ENCODE data around the gene NDOR1. TPM values are rescaled to one million over a fixed set of nuclear protein-coding genes. Genes with fewer than 3 reads are reported as not detected.

Gene NDOR1
- total and polyA plus RNA-seq, 7 donors = 1.5 to 6.3 (median 4.3) TPM

- H3K4me1 ChIP-seq = peaks cover 23% of the 10 kb centered on the region
- no peaks in the 10 kb centered on the region for H3K9me3 ChIP-seq
- H3K36me3 ChIP-seq (ENCODE audit: insufficient read depth in 1 of 2, low read depth in 1 of 2) = no peaks in the 10 kb centered on the region
- no peak for ATAC-seq
- no peak overlapping the region for H3K27ac ChIP-seq
- peaks cover 0 to 58% (median 28%) of the 10 kb centered on the region in 3 donors for H3K27me3 ChIP-seq (ENCODE audit: insufficient read depth in 3 of 3, low read length in 2 of 3)
- intact Hi-C loops (cut with DNase I) = no loop called here
- no peak for TF ChIP-seq CTCF (IDR thresholded peaks at IDR 0.05)
- H3K4me3 ChIP-seq = no peak overlapping the region
- 40 to 44% (median 42%) methylated on average over 14 of the region's 14 CpGs for WGBS, 3 donors
- DNase-seq = no peak
Measured at GRCh38 chr9:137170486-137171148, 34.9 kb upstream of the NDOR1 start.

- 52 to 60% (median 54%) methylated on average over 22 of the region's 22 CpGs for WGBS, 3 donors
- no peak overlapping the region for H3K4me3 ChIP-seq
- peaks cover 23% of the 10 kb centered on the region for H3K4me1 ChIP-seq
- H3K9me3 ChIP-seq = no peaks in the 10 kb centered on the region
- intact Hi-C loops (cut with DNase I) = no loop called here
- ATAC-seq (no peak), DNase-seq (no peak)
- peaks cover 0 to 51% (median 21%) of the 10 kb centered on the region in 3 donors for H3K27me3 ChIP-seq (ENCODE audit: insufficient read depth in 3 of 3, low read length in 2 of 3)
- no peak for TF ChIP-seq CTCF (IDR thresholded peaks at IDR 0.05)
- H3K36me3 ChIP-seq (ENCODE audit: insufficient read depth in 1 of 2, low read depth in 1 of 2) = no peaks in the 10 kb centered on the region
- no peak overlapping the region for H3K27ac ChIP-seq
Measured at GRCh38 chr9:137171149-137171900, 34.2 kb upstream of the NDOR1 start.

GRCh38 chr9:137172901-137173795, 32.4 kb upstream of the NDOR1 start:
- no peak overlapping the region for H3K4me3 ChIP-seq
- H3K27me3 ChIP-seq (ENCODE audit: insufficient read depth in 3 of 3, low read length in 2 of 3) = peaks cover 0 to 33% (median 8%) of the 10 kb centered on the region in 3 donors
- H3K36me3 ChIP-seq (ENCODE audit: insufficient read depth in 1 of 2, low read depth in 1 of 2) = peaks cover 0 to 14% of the 10 kb centered on the region in 2 donors
- DNase-seq (no peak), ATAC-seq (no peak)
- intact Hi-C loops (cut with DNase I) = no loop called here
- WGBS, 3 donors = 45 to 54% (median 52%) methylated on average over 19 to 21 of the region's 21 CpGs
- no peaks in the 10 kb centered on the region for H3K9me3 ChIP-seq
- peaks cover 17% of the 10 kb centered on the region for H3K4me1 ChIP-seq
- no peak for TF ChIP-seq CTCF (IDR thresholded peaks at IDR 0.05)
- H3K27ac ChIP-seq = no peak overlapping the region

- Histone ChIP-seq H3K9me3 (no peaks in the 10 kb centered on the region), H3K4me3 (no peak overlapping the region), H3K36me3 (ENCODE audit: insufficient read depth in 1 of 2, low read depth in 1 of 2) (peaks cover 0 to 23% of the 10 kb centered on the region in 2 donors), H3K27ac (no peak overlapping the region), H3K27me3 (ENCODE audit: insufficient read depth in 3 of 3, low read length in 2 of 3) (peaks cover 0 to 24% (median 0%) of the 10 kb centered on the region in 3 donors), H3K4me1 (peaks cover 10% of the 10 kb centered on the region)
- TF ChIP-seq CTCF (IDR thresholded peaks at IDR 0.05) = no peak
- 73 to 79% (median 76%) methylated on average over 43 to 45 of the region's 45 CpGs for WGBS, 3 donors
- intact Hi-C loops (cut with DNase I) = no loop called here
- DNase-seq (no peak), ATAC-seq (peak in 1 of 4 donors; percentile 7)
Measured at GRCh38 chr9:137173796-137174664, 31.5 kb upstream of the NDOR1 start.
